Lung (tissue), 12 donors: ENCODE data around the gene CCNI. TPM values are rescaled to one million over a fixed set of nuclear protein-coding genes. Genes with fewer than 3 reads are reported as not detected.

ENCODE experiments used
- ATAC-seq: fragments of 200-7000 bp; cut with Tn5 transposase; one replicate; pipeline ENCODE4 v1.9.1; 2020; ENCODE audit warnings: moderate number of reproducible peaks; ENCODE audit not compliant: insufficient read depth, low FRiP score
- DNase-seq, 3 donors: peaks; one replicate each; pipeline ENCODE4 v3.0.0-alpha.2; 2013 to 2017
- H3K27ac ChIP-seq, 2 donors: one replicate each; pipeline ENCODE4 v1.5.1; 2013; ENCODE audit warnings: mild to moderate bottlenecking in 2 of 2, moderate library complexity in 2 of 2, control low read depth in 1 of 2, inconsistent platforms in 1 of 2, low read depth in 1 of 2, low read length in 1 of 2
- H3K27me3 ChIP-seq, 3 donors: one replicate each; pipeline ENCODE4 v1.5.1; 2013; ENCODE audit warnings: low read length in 2 of 3; ENCODE audit not compliant: control insufficient read depth in 3 of 3, insufficient read depth in 3 of 3
- H3K36me3 ChIP-seq, 4 donors: one replicate each; pipeline ENCODE4 v1.5.1; 2013; ENCODE audit warnings: low read length in 4 of 4, mild to moderate bottlenecking in 1 of 4, moderate library complexity in 1 of 4; ENCODE audit not compliant: control insufficient read depth in 4 of 4, insufficient read depth in 4 of 4
- H3K4me1 ChIP-seq, 5 donors: one replicate each; pipeline ENCODE4 v1.5.1; 2013; ENCODE audit warnings: low read length in 5 of 5, mild to moderate bottlenecking in 2 of 5, moderate library complexity in 1 of 5; ENCODE audit not compliant: control insufficient read depth in 5 of 5, insufficient read depth in 5 of 5
- H3K4me3 ChIP-seq: one replicate; pipeline ENCODE4 v1.5.1; 2013; ENCODE audit warnings: mild to moderate bottlenecking, control low read depth, moderate library complexity
- H3K9ac ChIP-seq, 2 donors: one replicate each; pipeline ENCODE4 v1.5.1; 2013; ENCODE audit warnings: low read length in 2 of 2, control low read depth in 1 of 2; ENCODE audit not compliant: insufficient read depth in 1 of 2
- H3K9me3 ChIP-seq, 4 donors: one replicate each; pipeline ENCODE4 v1.5.1; 2013; ENCODE audit warnings: low read length in 3 of 4, mild to moderate bottlenecking in 1 of 4, moderate library complexity in 1 of 4; ENCODE audit not compliant: control insufficient read depth in 4 of 4, insufficient read depth in 3 of 4
- WGBS, 2 donors: extraction: QIAGEN DNeasy Blood & Tissue Kit; methylation state at CpG; one replicate each; pipeline ENCODE4 v1.1.7; 2013; 5-methylcytosine and 5-hydroxymethylcytosine counted together
- polyA plus RNA-seq, 2 donors: library from polyadenylated mRNA; stranded (reverse); fragments of 200-250 nt; gene quantifications; one replicate each; pipeline ENCODE4 v1.2.1, GENCODE V29; 2013
- total RNA-seq, 2 donors: library from RNA; depleted of rRNA in 1 of 2; stranded (reverse); fragments of >200 nt in 1 of 2; gene quantifications; one replicate each; pipeline ENCODE4 v1.2.1, GENCODE V29; 2014 to 2021
- TF ChIP-seq, protein P1 (sequence below): IDR thresholded peaks from 2 replicates; pipeline ENCODE4 v1.5.1; 2012; ENCODE audit warnings: mild to moderate bottlenecking; ENCODE audit errors: control extremely low read depth, extremely low read depth
- donor health status: control.
- donor health status: control.
- donor health status: Bipolar disorder and iron deficiency.
- donor health status: healthy.
- donor health status: DM: yes; HTN: yes; CAD: no.

CCNI gene
- total and polyA plus RNA-seq, 4 donors = 62.8 to 313 (median 150) TPM

GRCh38 chr4:77113069-77113468 lies 37.3 kb upstream of the CCNI start:
- DNase-seq (no peak), ATAC-seq (no peak)
- no peaks in the 10 kb centered on the region for H3K9me3 ChIP-seq
- 96% methylated on average over 29 of the region's 29 CpGs for WGBS, 2 donors
- TF ChIP-seq, protein P1, sequence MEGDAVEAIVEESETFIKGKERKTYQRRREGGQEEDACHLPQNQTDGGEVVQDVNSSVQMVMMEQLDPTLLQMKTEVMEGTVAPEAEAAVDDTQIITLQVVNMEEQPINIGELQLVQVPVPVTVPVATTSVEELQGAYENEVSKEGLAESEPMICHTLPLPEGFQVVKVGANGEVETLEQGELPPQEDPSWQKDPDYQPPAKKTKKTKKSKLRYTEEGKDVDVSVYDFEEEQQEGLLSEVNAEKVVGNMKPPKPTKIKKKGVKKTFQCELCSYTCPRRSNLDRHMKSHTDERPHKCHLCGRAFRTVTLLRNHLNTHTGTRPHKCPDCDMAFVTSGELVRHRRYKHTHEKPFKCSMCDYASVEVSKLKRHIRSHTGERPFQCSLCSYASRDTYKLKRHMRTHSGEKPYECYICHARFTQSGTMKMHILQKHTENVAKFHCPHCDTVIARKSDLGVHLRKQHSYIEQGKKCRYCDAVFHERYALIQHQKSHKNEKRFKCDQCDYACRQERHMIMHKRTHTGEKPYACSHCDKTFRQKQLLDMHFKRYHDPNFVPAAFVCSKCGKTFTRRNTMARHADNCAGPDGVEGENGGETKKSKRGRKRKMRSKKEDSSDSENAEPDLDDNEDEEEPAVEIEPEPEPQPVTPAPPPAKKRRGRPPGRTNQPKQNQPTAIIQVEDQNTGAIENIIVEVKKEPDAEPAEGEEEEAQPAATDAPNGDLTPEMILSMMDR = no peak
- H3K27ac ChIP-seq = no peak overlapping the region
- no peak overlapping the region for H3K4me3 ChIP-seq
- H3K9ac ChIP-seq = no peak overlapping the region
- H3K4me1 ChIP-seq = no peaks in the 10 kb centered on the region
- H3K27me3 ChIP-seq = no peaks in the 10 kb centered on the region
- no peaks in the 10 kb centered on the region for H3K36me3 ChIP-seq

DNA sequence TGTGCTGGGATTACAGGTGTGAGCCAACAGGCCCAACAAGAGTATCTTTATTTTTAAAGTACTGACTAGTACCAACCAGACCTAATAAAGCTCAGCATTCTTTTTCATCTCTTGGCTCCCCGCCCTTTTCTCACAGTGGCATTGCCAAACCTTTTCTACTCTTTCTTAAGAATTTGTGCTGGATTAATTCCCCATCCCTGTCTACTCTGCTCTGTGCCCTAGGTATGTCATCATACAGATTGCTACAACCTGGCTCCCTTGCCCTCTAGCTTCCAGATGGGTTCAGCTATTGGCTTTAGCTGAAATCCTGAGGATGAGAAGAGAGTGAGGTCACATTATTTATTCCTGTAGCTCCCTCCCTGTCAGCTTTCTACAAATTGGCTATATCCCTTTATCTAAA lies 34.9 kb upstream of the CCNI start:
- WGBS, 2 donors = 68 to 95% methylated on average over 1 of the region's 1 CpG
- no peaks in the 10 kb centered on the region for H3K9me3 ChIP-seq
- H3K4me3 ChIP-seq = no peak overlapping the region
- H3K9ac ChIP-seq = no peak overlapping the region
- TF ChIP-seq, protein P1 = no peak
- no peak for DNase-seq
- ATAC-seq = no peak
- H3K36me3 ChIP-seq = no peaks in the 10 kb centered on the region
- no peaks in the 10 kb centered on the region for H3K27me3 ChIP-seq
- no peak overlapping the region for H3K27ac ChIP-seq
- H3K4me1 ChIP-seq = no peaks in the 10 kb centered on the region

DNA sequence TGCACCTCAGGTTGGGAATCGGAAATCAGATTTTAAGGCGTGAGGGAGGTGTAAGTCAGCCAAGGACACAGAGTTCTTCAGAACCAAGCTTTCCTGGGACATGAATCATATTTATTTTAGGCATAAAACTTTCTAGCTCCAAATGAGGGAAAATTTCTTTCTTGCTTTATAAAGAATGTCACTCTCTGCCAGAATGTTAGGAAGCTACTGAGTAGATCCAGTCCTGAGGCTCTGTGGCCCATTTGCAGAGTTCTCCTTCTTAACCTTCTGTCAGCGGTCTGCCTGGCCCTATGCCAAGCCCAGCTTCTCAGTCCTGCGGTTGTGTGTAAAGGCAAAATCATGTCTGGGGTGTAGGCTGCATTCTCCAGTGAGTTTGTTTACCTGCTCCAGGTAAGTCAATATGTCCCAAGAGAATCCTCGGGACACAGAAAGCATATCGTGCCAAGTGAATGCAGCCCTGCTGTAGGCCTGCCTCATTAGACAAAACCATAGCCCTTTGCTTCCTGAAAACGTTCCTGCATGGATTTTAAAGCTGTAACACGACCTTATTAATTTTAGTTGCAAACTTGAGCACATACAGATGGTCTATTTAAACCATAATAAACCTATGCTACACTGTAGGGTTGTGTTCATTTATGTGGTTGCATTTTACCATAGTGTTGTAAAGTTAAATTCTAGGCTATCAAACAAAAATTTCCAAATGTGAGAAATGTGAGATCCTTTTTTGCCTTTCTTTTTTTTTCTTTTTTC lies 29.2 kb upstream of the CCNI start:
- Histone ChIP-seq H3K27ac (peak overlapping the region in 1 of 2 donors; percentile 62), H3K36me3 (no peaks in the 10 kb centered on the region), H3K9ac (peak overlapping the region in 1 of 2 donors; percentile 23), H3K27me3 (no peaks in the 10 kb centered on the region), H3K4me3 (no peak overlapping the region), H3K9me3 (no peaks in the 10 kb centered on the region), H3K4me1 (peaks cover 0 to 9% (median 5%) of the 10 kb centered on the region in 5 donors)
- WGBS, 2 donors = 37 to 39% methylated on average over 8 of the region's 8 CpGs
- TF ChIP-seq, protein P1 = no peak
- DNase-seq = peak; percentile 44 to 56 (median 52)
- no peak for ATAC-seq
